ENCODE data around the gene CCDC121.

CCDC121 gene

GRCh38 chr2:27581417-27582128 lies 47.2 kb downstream of the CCDC121 start:
- DNase-seq = no peak

Data from NCI-H524 treated with DMSO at 0.1 percent for 48 hours (cell line).